OCI-LY7 (cell line): ENCODE results near the gene FMNL2. TPM values are rescaled to one million over a fixed set of nuclear protein-coding genes. Genes with fewer than 3 reads are reported as not detected.

ENCODE experiments used
- BruUV-seq: library from RNA; stranded (reverse); fragments of 400-500 nt; replicated peaks from 2 replicates; lab custom pipeline; 2021; lab: Mats Ljungman, UMichigan
- CTCF ChIA-PET: fragments of 300-600 bp; sonication (Branson Sonifier 250); formaldehyde crosslinking; loops from one replicate; lab custom pipeline; 2022; ENCODE audit warnings: antibody characterized with exemption; ENCODE audit not compliant: unreplicated experiment; lab: Charles Lee
- POLR2A ChIA-PET: fragments of 300-600 bp; sonication (Branson Sonifier 250); formaldehyde crosslinking; loops from one replicate; lab custom pipeline; 2022; ENCODE audit warnings: antibody characterized with exemption; lab: Charles Lee
- DNase-seq: peaks from one replicate; pipeline ENCODE4 v3.0.0-alpha.2; 2015; ENCODE audit warnings: low spot score
- H2AFZ ChIP-seq: fragments of 200-600 bp; sonication (generic), shearing (Covaris generic); 2 replicates; pipeline ENCODE4 v1.6.1; 2014; ENCODE audit warnings: mild to moderate bottlenecking, antibody characterized with exemption, low read length, moderate library complexity
- H3K27ac ChIP-seq: fragments of 200-600 bp; sonication (generic); 2 replicates; pipeline ENCODE4 v1.5.1; 2014; ENCODE audit warnings: mixed run types, low read depth, mild to moderate bottlenecking, moderate library complexity, low read length, inconsistent platforms; ENCODE audit not compliant: poor library complexity, severe bottlenecking
- H3K36me3 ChIP-seq: fragments of 200-600 bp; sonication (generic); 2 replicates; pipeline ENCODE4 v1.6.1; 2014; ENCODE audit warnings: mild to moderate bottlenecking, antibody characterized with exemption, low read length, moderate library complexity, mixed read lengths; ENCODE audit not compliant: insufficient read depth
- H3K4me1 ChIP-seq: fragments of 200-600 bp; sonication (generic); 2 replicates; pipeline ENCODE4 v1.5.1; 2014; ENCODE audit warnings: mild to moderate bottlenecking, low read length; ENCODE audit not compliant: insufficient read depth, poor library complexity, severe bottlenecking
- H3K4me2 ChIP-seq: fragments of 200-600 bp; sonication (generic); 2 replicates; pipeline ENCODE4 v1.6.1; 2014; ENCODE audit warnings: mild to moderate bottlenecking, low read length
- H3K4me3 ChIP-seq: fragments of 200-600 bp; sonication (generic); 2 replicates; pipeline ENCODE4 v1.5.1; 2014; ENCODE audit warnings: mild to moderate bottlenecking, low read depth, low read length; ENCODE audit not compliant: poor library complexity, severe bottlenecking
- H3K79me2 ChIP-seq: fragments of 200-600 bp; sonication (generic); 2 replicates; pipeline ENCODE4 v1.6.1; 2016; ENCODE audit warnings: low read depth, mild to moderate bottlenecking, low read length, moderate library complexity, mixed read lengths; ENCODE audit not compliant: insufficient read depth
- H3K9me2 ChIP-seq: fragments of 200-600 bp; sonication (generic); 2 replicates; pipeline ENCODE4 v1.6.1; 2016; ENCODE audit warnings: mild to moderate bottlenecking, low read length, mixed read lengths; ENCODE audit not compliant: insufficient read depth
- H3K9me3 ChIP-seq: fragments of 200-600 bp; sonication (generic); 2 replicates; pipeline ENCODE4 v1.6.1; 2014; ENCODE audit warnings: mild to moderate bottlenecking, mixed run types, low read length, mixed read lengths
- H4K20me1 ChIP-seq: fragments of 200-600 bp; sonication (generic); 2 replicates; pipeline ENCODE4 v1.6.1; 2014; ENCODE audit warnings: mild to moderate bottlenecking, antibody characterized with exemption, low read length, moderate library complexity, mixed read lengths; ENCODE audit not compliant: insufficient read depth
- EZH2phosphoT487 ChIP-seq: fragments of 200-600 bp; sonication (generic); IDR thresholded peaks from 2 replicates; pipeline ENCODE4 v1.6.1; 2018; ENCODE audit warnings: low read depth, borderline replicate concordance, mild to moderate bottlenecking, mixed run types, antibody characterized with exemption, low read length, moderate library complexity, mixed read lengths
- intact Hi-C: fragments of 100-400 bp; cut with micrococcal nuclease; formaldehyde crosslinking; loops from one replicate; pipeline ENCODE4 v1.10.0; 2022; ENCODE audit not compliant: unreplicated experiment
- total RNA-seq, 2 experiments: library from RNA; depleted of rRNA in 1 of 2; stranded (reverse); fragments of >200 nt in 1 of 2; shearing (Covaris generic) in 1 of 2; gene quantifications; 2 replicates each; pipeline ENCODE4 v1.2.3, GENCODE V29; 2014 to 2022
- TF ChIP-seq, protein P1 (sequence below): fragments of 200-600 bp; sonication (generic); conservative IDR thresholded peaks from 2 replicates; pipeline ENCODE4 v1.5.1; 2014; ENCODE audit warnings: mild to moderate bottlenecking, antibody characterized with exemption, low read length, moderate library complexity, mixed read lengths

Gene FMNL2
- total RNA-seq, 2 experiments from 2014 or later: 0.03 to 0.21 TPM

DNA sequence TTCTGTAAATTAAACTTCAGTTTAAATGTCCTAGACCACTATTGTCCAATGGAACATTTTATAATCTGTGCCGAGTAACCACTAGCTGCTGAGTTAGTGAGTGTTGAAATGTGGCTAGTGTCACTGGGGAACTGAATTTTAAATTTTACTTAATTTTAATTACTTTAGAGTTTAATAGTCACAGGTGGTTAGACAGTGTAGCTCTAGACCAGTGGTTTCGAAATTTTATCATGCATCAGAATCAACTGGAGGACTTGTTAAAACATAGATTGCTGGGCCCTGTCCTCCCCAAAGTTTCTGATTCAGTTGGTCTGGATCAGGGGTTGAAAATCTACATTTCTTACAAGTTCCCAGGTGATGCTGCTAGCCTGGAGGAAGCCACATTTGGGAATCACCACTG lies 110.4 kb downstream of the FMNL2 start:
- no peak overlapping the region for H3K27ac ChIP-seq
- no peak overlapping the region for H3K4me3 ChIP-seq
- TF ChIP-seq, protein P1, sequence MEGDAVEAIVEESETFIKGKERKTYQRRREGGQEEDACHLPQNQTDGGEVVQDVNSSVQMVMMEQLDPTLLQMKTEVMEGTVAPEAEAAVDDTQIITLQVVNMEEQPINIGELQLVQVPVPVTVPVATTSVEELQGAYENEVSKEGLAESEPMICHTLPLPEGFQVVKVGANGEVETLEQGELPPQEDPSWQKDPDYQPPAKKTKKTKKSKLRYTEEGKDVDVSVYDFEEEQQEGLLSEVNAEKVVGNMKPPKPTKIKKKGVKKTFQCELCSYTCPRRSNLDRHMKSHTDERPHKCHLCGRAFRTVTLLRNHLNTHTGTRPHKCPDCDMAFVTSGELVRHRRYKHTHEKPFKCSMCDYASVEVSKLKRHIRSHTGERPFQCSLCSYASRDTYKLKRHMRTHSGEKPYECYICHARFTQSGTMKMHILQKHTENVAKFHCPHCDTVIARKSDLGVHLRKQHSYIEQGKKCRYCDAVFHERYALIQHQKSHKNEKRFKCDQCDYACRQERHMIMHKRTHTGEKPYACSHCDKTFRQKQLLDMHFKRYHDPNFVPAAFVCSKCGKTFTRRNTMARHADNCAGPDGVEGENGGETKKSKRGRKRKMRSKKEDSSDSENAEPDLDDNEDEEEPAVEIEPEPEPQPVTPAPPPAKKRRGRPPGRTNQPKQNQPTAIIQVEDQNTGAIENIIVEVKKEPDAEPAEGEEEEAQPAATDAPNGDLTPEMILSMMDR: no peak
- TF ChIP-seq EZH2phosphoT487: no peak
- no peak overlapping the region for H3K4me2 ChIP-seq
- no peaks in the 10 kb centered on the region for H3K9me2 ChIP-seq
- ChIA-PET POLR2A (no interaction called here), CTCF (no interaction called here)
- no peaks in the 10 kb centered on the region for H3K36me3 ChIP-seq
- BruUV-seq: no TSS peak
- H2AFZ ChIP-seq: no peak overlapping the region
- no peaks in the 10 kb centered on the region for H3K79me2 ChIP-seq
- H3K9me3 ChIP-seq: no peaks in the 10 kb centered on the region
- intact Hi-C loops: no loop called here
- H3K4me1 ChIP-seq: no peaks in the 10 kb centered on the region
- H4K20me1 ChIP-seq: no peaks in the 10 kb centered on the region
- DNase-seq: no peak

DNA sequence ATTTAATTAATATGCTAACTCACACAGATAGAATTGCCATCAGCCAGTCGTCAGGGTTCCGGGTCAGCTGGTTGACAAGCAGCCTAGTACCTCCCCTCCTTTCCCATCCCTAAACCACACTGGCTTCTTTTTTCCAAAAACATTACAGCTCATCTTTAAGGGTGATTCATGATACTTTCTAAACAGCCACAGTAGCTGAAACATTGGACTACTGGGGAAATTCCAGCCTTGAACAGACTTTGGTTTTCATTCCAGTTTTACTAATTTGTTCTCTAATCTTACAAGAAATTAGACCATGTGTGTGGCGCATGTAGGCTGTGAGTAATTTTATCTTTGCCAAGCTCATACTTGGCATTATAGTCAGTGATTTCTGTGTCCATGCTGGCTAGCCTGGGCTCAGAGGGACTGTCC lies 110.8 kb downstream of the FMNL2 start:
- ChIA-PET CTCF (no interaction called here), POLR2A (interaction anchor here (1.7 kb wide), 1 partner anchor 10 kb away, joined by 4 read pairs; no protein-coding TSS in a partner anchor)
- Histone ChIP-seq H3K4me1 (no peaks in the 10 kb centered on the region), H3K36me3 (no peaks in the 10 kb centered on the region), H3K79me2 (no peaks in the 10 kb centered on the region), H3K27ac (no peak overlapping the region), H3K9me2 (no peaks in the 10 kb centered on the region), H3K4me3 (no peak overlapping the region), H3K4me2 (no peak overlapping the region), H2AFZ (no peak overlapping the region), H3K9me3 (no peaks in the 10 kb centered on the region), H4K20me1 (no peaks in the 10 kb centered on the region)
- intact Hi-C loops: no loop called here
- TF ChIP-seq, protein P1: no peak
- no peak for TF ChIP-seq EZH2phosphoT487
- BruUV-seq: no TSS peak
- DNase-seq: no peak

DNA sequence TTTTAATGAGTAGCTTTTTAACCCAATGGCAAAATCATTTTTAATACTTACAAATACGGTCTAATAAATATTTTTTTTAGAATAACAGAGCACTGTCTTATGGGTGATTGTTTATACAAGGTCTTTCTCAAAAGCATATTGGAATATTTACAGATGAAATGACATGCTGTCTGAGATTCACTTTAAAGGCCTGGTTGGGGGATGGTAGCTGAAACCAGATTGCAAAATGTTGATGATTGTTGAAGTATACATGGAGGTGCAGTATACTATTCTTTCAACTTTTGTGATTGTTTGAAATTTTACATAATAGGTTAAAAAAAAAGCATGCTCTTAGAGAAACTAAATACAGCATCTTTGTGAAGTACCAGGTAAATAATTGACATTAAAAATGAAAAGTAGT lies 111.2 kb downstream of the FMNL2 start:
- Histone ChIP-seq H4K20me1 (no peaks in the 10 kb centered on the region), H3K4me1 (no peaks in the 10 kb centered on the region), H3K9me2 (no peaks in the 10 kb centered on the region), H3K9me3 (no peaks in the 10 kb centered on the region), H3K27ac (no peak overlapping the region), H3K4me3 (no peak overlapping the region), H3K36me3 (no peaks in the 10 kb centered on the region), H3K4me2 (no peak overlapping the region), H3K79me2 (no peaks in the 10 kb centered on the region), H2AFZ (no peak overlapping the region)
- ChIA-PET POLR2A (interaction anchor here (0.5 to 1.7 kb wide), 3 partner anchors 10 to 1312 kb away, joined by 3 to 4 read pairs (median 3); no protein-coding TSS in a partner anchor), CTCF (no interaction called here)
- DNase-seq: no peak
- TF ChIP-seq, protein P1: no peak
- no peak for TF ChIP-seq EZH2phosphoT487
- intact Hi-C loops: no loop called here
- no TSS peak for BruUV-seq
